Keratinocyte (primary cell): ENCODE measurements around the gene SEMA4G. TPM values are rescaled to one million over a fixed set of nuclear protein-coding genes. Genes with fewer than 3 reads are reported as not detected.

ENCODE experiments used
- DNase-seq: peaks from one replicate; pipeline ENCODE4 v3.0.0-alpha.2; 2011; ENCODE audit warnings: low read depth, missing footprints, low spot score
- FAIRE-seq: peaks from 2 replicates; lab custom pipeline; 2011; peaks lifted over from hg19 to GRCh38; lab: Jason Lieb, UNC
- H2AFZ ChIP-seq: 2 replicates; pipeline ENCODE4 v1.6.0; 2012; ENCODE audit warnings: low read length, control low read depth, inconsistent platforms; ENCODE audit not compliant: control insufficient read depth
- H3K27ac ChIP-seq: 2 replicates; pipeline ENCODE4 v1.5.1; 2011; ENCODE audit warnings: low read length; ENCODE audit not compliant: control insufficient read depth, insufficient read depth
- H3K27me3 ChIP-seq: 3 replicates; pipeline ENCODE4 v1.6.0; 2011; ENCODE audit warnings: low read length; ENCODE audit not compliant: control insufficient read depth, insufficient read depth; ENCODE audit errors: extremely low read depth
- H3K36me3 ChIP-seq, 2 experiments: 2 replicates in 1 of 2; 3 replicates in 1 of 2; pipeline ENCODE4 v1.5.1; 2011; ENCODE audit warnings: low read length in 2 of 2, mild to moderate bottlenecking in 1 of 2; ENCODE audit not compliant: control insufficient read depth in 2 of 2, insufficient read depth in 2 of 2; ENCODE audit errors: extremely low read depth in 1 of 2
- H3K4me1 ChIP-seq: 3 replicates; pipeline ENCODE4 v1.5.1; 2011; ENCODE audit warnings: low read length; ENCODE audit not compliant: control insufficient read depth, insufficient read depth; ENCODE audit errors: extremely low read depth
- H3K4me2 ChIP-seq: 3 replicates; pipeline ENCODE4 v1.6.0; 2011; ENCODE audit warnings: low read depth, low read length; ENCODE audit not compliant: control insufficient read depth, insufficient read depth; ENCODE audit errors: extremely low read depth
- H3K4me3 ChIP-seq, 3 experiments: fragments of 200-600 bp in 1 of 3; sonication (generic) in 1 of 3; 2 replicates in 2 of 3; 3 replicates in 1 of 3; pipeline ENCODE4 v1.5.1; 2011 to 2016; ENCODE audit warnings: low read length in 3 of 3, mild to moderate bottlenecking in 3 of 3, control low read depth in 2 of 3, inconsistent platforms in 1 of 3, low read depth in 1 of 3, mixed read lengths in 1 of 3, mixed run types in 1 of 3, moderate library complexity in 1 of 3; ENCODE audit not compliant: control insufficient read depth in 2 of 3, insufficient read depth in 2 of 3; ENCODE audit errors: extremely low read depth in 1 of 3
- H3K79me2 ChIP-seq: 2 replicates; pipeline ENCODE4 v1.6.0; 2012; ENCODE audit warnings: low read length; ENCODE audit not compliant: control insufficient read depth, insufficient read depth
- H3K9ac ChIP-seq: 3 replicates; pipeline ENCODE4 v1.6.0; 2011; ENCODE audit warnings: low read length; ENCODE audit not compliant: control insufficient read depth, insufficient read depth; ENCODE audit errors: extremely low read depth
- H3K9me1 ChIP-seq: 3 replicates; pipeline ENCODE4 v1.6.0; 2011; ENCODE audit warnings: low read length; ENCODE audit not compliant: control insufficient read depth, insufficient read depth; ENCODE audit errors: extremely low read depth
- H3K9me3 ChIP-seq: 2 replicates; pipeline ENCODE4 v1.5.1; 2012; ENCODE audit warnings: low read depth, low read length; ENCODE audit not compliant: control insufficient read depth
- H4K20me1 ChIP-seq: 3 replicates; pipeline ENCODE4 v1.6.0; 2011; ENCODE audit warnings: low read length; ENCODE audit not compliant: control insufficient read depth, insufficient read depth; ENCODE audit errors: extremely low read depth
- CTCF ChIP-seq, 3 experiments: IDR thresholded peaks in 1 of 3; conservative IDR thresholded peaks in 1 of 3; optimal IDR thresholded peaks in 1 of 3; 2 replicates in 2 of 3; 3 replicates in 1 of 3; pipeline versions ENCODE3 to v1.5.1; 2011; ENCODE audit warnings: low read length in 3 of 3, mild to moderate bottlenecking in 3 of 3, moderate library complexity in 2 of 3, control low read depth in 1 of 3, inconsistent platforms in 1 of 3; ENCODE audit not compliant: insufficient read depth in 2 of 3; ENCODE audit errors: extremely low read depth in 1 of 3
- EZH2 ChIP-seq: IDR thresholded peaks from one replicate; pipeline ENCODE4 v1.6.1; 2012; ENCODE audit warnings: inconsistent platforms, mild to moderate bottlenecking, low read length, moderate library complexity
- dilution Hi-C: fragments of 300-500 bp; cut with MboI; formaldehyde crosslinking; loops from one replicate; pipeline ENCODE4 v1.7.0; 2020; ENCODE audit warnings: low sequenced_read_pairs; ENCODE audit not compliant: extremely low pct_ligation_motif_present
- polyA plus RNA-seq, 5 experiments: library from polyadenylated mRNA; depleted of rRNA in 3 of 5; stranded (reverse) in 3 of 5; stranded (forward) in 1 of 5; unstranded in 1 of 5; fragments of >200 nt; gene quantifications; 1 replicate in 1 of 5; 2 replicates in 3 of 5; 3 replicates in 1 of 5; pipeline versions ENCODE4 v1.2.1 to v1.2.3, GENCODE V29; 2011 to 2012; ENCODE audit warnings: missing spikeins in 2 of 5, low read depth in 1 of 5, low replicate concordance in 1 of 5

Gene SEMA4G
- polyA plus RNA-seq, 1 donor (not counting 4 experiments of a cell fraction or from before 2014, with no cell fraction given), result 1.2 TPM

GRCh38 chr10:101003639-101004206 lies 34.4 kb downstream of the SEMA4G start:
- no peak overlapping the region for H3K27ac ChIP-seq
- H2AFZ ChIP-seq, result no peak overlapping the region
- no peaks in the 10 kb centered on the region for H3K27me3 ChIP-seq
- peaks cover 6% of the 10 kb centered on the region for H3K4me1 ChIP-seq
- peaks cover 26% of the 10 kb centered on the region for H3K79me2 ChIP-seq
- H3K9me3 ChIP-seq, result no peaks in the 10 kb centered on the region
- TF ChIP-seq EZH2 (no peak), CTCF (optimal IDR thresholded peaks at IDR 0.05 in 1 of 3, IDR thresholded peaks at IDR 0.05 in 1 of 3, conservative IDR thresholded peaks at IDR 0.05 in 1 of 3; ENCODE audit: extremely low read depth in 1 of 3, insufficient read depth in 2 of 3, low read length in 3 of 3) (no peak)
- no peak overlapping the region for H3K4me3 ChIP-seq
- H3K4me2 ChIP-seq, result no peak overlapping the region
- H4K20me1 ChIP-seq, result no peaks in the 10 kb centered on the region
- no peak for DNase-seq
- no peak overlapping the region for H3K9ac ChIP-seq
- dilution Hi-C loops, result no loop called here
- no peaks in the 10 kb centered on the region for H3K9me1 ChIP-seq
- FAIRE-seq, result no peak
- H3K36me3 ChIP-seq, result peaks cover 15 to 26% of the 10 kb centered on the region in 2 experiments

- FAIRE-seq, result no peak
- Histone ChIP-seq H3K9ac (no peak overlapping the region), H3K27me3 (no peaks in the 10 kb centered on the region), H3K9me3 (no peaks in the 10 kb centered on the region), H3K36me3 (peaks cover 15 to 26% of the 10 kb centered on the region in 2 experiments), H2AFZ (no peak overlapping the region), H4K20me1 (no peaks in the 10 kb centered on the region), H3K79me2 (peaks cover 16% of the 10 kb centered on the region), H3K27ac (no peak overlapping the region), H3K9me1 (no peaks in the 10 kb centered on the region), H3K4me1 (peaks cover 7% of the 10 kb centered on the region), H3K4me2 (no peak overlapping the region), H3K4me3 (no peak overlapping the region)
- dilution Hi-C loops, result no loop called here
- no peak for DNase-seq
- TF ChIP-seq CTCF (optimal IDR thresholded peaks at IDR 0.05 in 1 of 3, IDR thresholded peaks at IDR 0.05 in 1 of 3, conservative IDR thresholded peaks at IDR 0.05 in 1 of 3; ENCODE audit: extremely low read depth in 1 of 3, insufficient read depth in 2 of 3, low read length in 3 of 3) (no peak), EZH2 (no peak)
Measured at GRCh38 chr10:101005361-101005760, 36.1 kb downstream of the SEMA4G start.
